ENCODE measurements around the gene WDR59. TPM values are rescaled to one million over a fixed set of nuclear protein-coding genes. Genes with fewer than 3 reads are reported as not detected.

The WDR59 gene
- total and polyA plus RNA-seq, 2 of the 4 experiments (the other 2 are of a cell fraction): 29.4 to 44.6 TPM

GRCh38 chr16:75027520-75028300, 42.8 kb upstream of the WDR59 start:
- CTCF ChIA-PET: no interaction called here
- Histone ChIP-seq H2BK15ac (ENCODE audit: low read depth, low read length) (peak overlapping the region; percentile 91), H2AK5ac (ENCODE audit: low read depth, low read length) (peak overlapping the region; percentile 65), H3K4me1 (ENCODE audit: control insufficient read depth, insufficient read depth, low read length) (peaks cover 23% of the 10 kb centered on the region), H3K56ac (ENCODE audit: extremely low read depth, insufficient read depth, low read length) (no peak overlapping the region), H2AFZ (replicated peaks; ENCODE audit: low read length, poor library complexity) (no peak overlapping the region), H3K27me3 (ENCODE audit: control insufficient read depth, insufficient read depth, low read length) (no peaks in the 10 kb centered on the region), H2BK120ac (ENCODE audit: low read depth, low read length) (peak overlapping the region; percentile 84), H3K9me3 (ENCODE audit: control insufficient read depth, insufficient read depth, low read length) (no peaks in the 10 kb centered on the region), H2AK9ac (replicated peaks; ENCODE audit: low read depth, low read length, poor library complexity) (no peak overlapping the region), H3K4me3 (ENCODE audit: insufficient read depth, low read depth, low read length) (no peak overlapping the region), H4K20me1 (ENCODE audit: insufficient read depth, low read length) (peaks cover 7% of the 10 kb centered on the region; the same call in 1 of the 2 replicates), H3K27ac (ENCODE audit: insufficient read depth, low read length) (peak overlapping the region; percentile 46; the same call in 1 of the 2 replicates), H2BK20ac (ENCODE audit: low read depth, low read length) (peak overlapping the region; percentile 60; the same call in 1 of the 2 replicates), H3K79me1 (ENCODE audit: low read depth in 1 of 2, low read length in 2 of 2) (peaks cover 30 to 67% of the 10 kb centered on the region in 2 experiments), H2BK5ac (ENCODE audit: low read depth, low read length, poor library complexity, severe bottlenecking) (peak overlapping the region; percentile 81), H3K18ac (ENCODE audit: low read depth, low read length) (peak overlapping the region; percentile 95), H3K23ac (ENCODE audit: low read depth, low read length) (peak overlapping the region; percentile 53), H4K5ac (ENCODE audit: low read depth, low read length) (peak overlapping the region; percentile 82; the same call in 1 of the 2 replicates), H3K9ac (ENCODE audit: low read depth, low read length) (no peak overlapping the region), H3K9me1 (ENCODE audit: insufficient read depth, low read length) (peaks cover 12% of the 10 kb centered on the region), H3K4me2 (ENCODE audit: low read depth, low read length) (no peak overlapping the region), H4K91ac (ENCODE audit: insufficient read depth, low read depth, low read length) (peak overlapping the region; percentile 61), H3K36me3 (ENCODE audit: control insufficient read depth, insufficient read depth, low read length) (no peaks in the 10 kb centered on the region), H3K4ac (ENCODE audit: low read depth, low read length) (peak overlapping the region; percentile 77), H3K14ac (replicated peaks; ENCODE audit: low read depth, low read length) (peak overlapping the region; percentile 66), H4K8ac (ENCODE audit: low read depth in 2 of 2, low read length in 2 of 2) (peak overlapping the region; percentile 44 to 64; a peak in 3 of 4 replicates)
- in situ Hi-C loops (cut with MboI; ENCODE audit: low sequenced_read_pairs) (no loop called here), dilution Hi-C loops (cut with HindIII; ENCODE audit: low sequenced_read_pairs, unreplicated experiment) (no loop called here), intact Hi-C loops (cut with micrococcal nuclease) (loop anchor here (2.0 kb wide), 1 partner anchor 29 kb away; the partner anchor contains the start of gene ZNRF1)
- POLR2A ChIA-PET (ENCODE audit: unreplicated experiment): no interaction called here
- TF ChIP-seq FOS (IDR thresholded peaks at IDR 0.05; ENCODE audit: low read depth, low read length): no peak
- no peak for TF ChIP-seq ELK1 (IDR thresholded peaks at IDR 0.05; ENCODE audit: borderline replicate concordance, low read depth, low read length)
- no peak for TF ChIP-seq CTCF (conservative IDR thresholded peaks at IDR 0.05; ENCODE audit: low read depth, low read length)
- no peak for TF ChIP-seq RAD21 (IDR thresholded peaks at IDR 0.05; ENCODE audit: low read length)
- TF ChIP-seq SMC3 (IDR thresholded peaks at IDR 0.05; ENCODE audit: low read depth, low read length): no peak
- peak; percentile 31 for DNase-seq
- ATAC-seq (ENCODE audit: low read depth): no peak
- no TSS peak for BruUV-seq (replicated peaks)
- 92% methylated on average over 4 of the region's 6 CpGs; no CpG with 5 or more reads in 1 of the 2 experiments for WGBS, 2 experiments (ENCODE audit: extremely low coverage in 2 of 2, insufficient read length in 1 of 2)

All from IMR-90 (cell line).